ENCODE measurements around the gene STAC2. TPM values are rescaled to one million over a fixed set of nuclear protein-coding genes. Genes with fewer than 3 reads are reported as not detected.

STAC2 gene
- total RNA-seq, 2 experiments from 2014 or later: 0.03 TPM; not detected in 1

- ChIA-PET CTCF (ENCODE audit: unreplicated experiment) (interaction anchor here (0.6 to 5.2 kb wide), 6 partner anchors 8 to 83 kb away, joined by 3 to 45 read pairs (median 6); no protein-coding TSS in a partner anchor), POLR2A (interaction anchor here (0.6 to 4.0 kb wide), 3 partner anchors 28 to 206 kb away, joined by 3 to 23 read pairs (median 3); partner anchors contain the start of gene RPL19)
- Histone ChIP-seq H3K27ac (ENCODE audit: low read depth, low read length, poor library complexity, severe bottlenecking) (no peak overlapping the region), H3K9me2 (ENCODE audit: insufficient read depth, low read length) (no peaks in the 10 kb centered on the region), H3K9me3 (ENCODE audit: low read length) (no peaks in the 10 kb centered on the region), H3K4me2 (ENCODE audit: low read length) (no peak overlapping the region), H4K20me1 (ENCODE audit: insufficient read depth, low read length) (no peaks in the 10 kb centered on the region), H3K4me1 (ENCODE audit: insufficient read depth, low read length, poor library complexity, severe bottlenecking) (peaks cover 70% of the 10 kb centered on the region), H2AFZ (ENCODE audit: low read length) (no peak overlapping the region), H3K79me2 (ENCODE audit: insufficient read depth, low read depth, low read length) (no peaks in the 10 kb centered on the region), H3K36me3 (ENCODE audit: insufficient read depth, low read length) (no peaks in the 10 kb centered on the region), H3K4me3 (ENCODE audit: low read depth, low read length, poor library complexity, severe bottlenecking) (no peak overlapping the region)
- intact Hi-C loops (cut with micrococcal nuclease; ENCODE audit: unreplicated experiment): no loop called here
- DNase-seq (ENCODE audit: low spot score): no peak
- BruUV-seq (replicated peaks): no TSS peak
- TF ChIP-seq EZH2phosphoT487 (IDR thresholded peaks at IDR 0.05; ENCODE audit: borderline replicate concordance, low read depth, low read length) (no peak), CTCF (conservative IDR thresholded peaks at IDR 0.05; ENCODE audit: low read length) (no peak)
Observed at GRCh38 chr17:39236450-39236927, 10.7 kb upstream of the STAC2 start.

GRCh38 chr17:39235555-39236449 is 10.1 kb upstream of the STAC2 start:
- BruUV-seq (replicated peaks): no TSS peak
- H3K4me1 ChIP-seq (ENCODE audit: insufficient read depth, low read length, poor library complexity, severe bottlenecking): peaks cover 67% of the 10 kb centered on the region
- intact Hi-C loops (cut with micrococcal nuclease; ENCODE audit: unreplicated experiment): loop anchor here (1.0 kb wide), 1 partner anchor 8 kb away; no protein-coding TSS in a partner anchor

More at GRCh38 chr17:39235555-39236449, 10.1 kb upstream of the STAC2 start:
- Histone ChIP-seq H3K9me3 (ENCODE audit: low read length) (no peaks in the 10 kb centered on the region), H3K9me2 (ENCODE audit: insufficient read depth, low read length) (no peaks in the 10 kb centered on the region), H3K4me3 (ENCODE audit: low read depth, low read length, poor library complexity, severe bottlenecking) (no peak overlapping the region), H3K27ac (ENCODE audit: low read depth, low read length, poor library complexity, severe bottlenecking) (no peak overlapping the region), H4K20me1 (ENCODE audit: insufficient read depth, low read length) (no peaks in the 10 kb centered on the region), H3K79me2 (ENCODE audit: insufficient read depth, low read depth, low read length) (no peaks in the 10 kb centered on the region), H2AFZ (ENCODE audit: low read length) (peak overlapping the region; percentile 15; the same call in 1 of the 2 replicates), H3K36me3 (ENCODE audit: insufficient read depth, low read length) (no peaks in the 10 kb centered on the region), H3K4me2 (ENCODE audit: low read length) (peak overlapping the region; percentile 28; the same call in 1 of the 2 replicates)
- CTCF ChIA-PET (ENCODE audit: unreplicated experiment): interaction anchor here (0.6 to 5.2 kb wide), 5 partner anchors 8 to 82 kb away, joined by 3 to 45 read pairs (median 6); no protein-coding TSS in a partner anchor
- POLR2A ChIA-PET: interaction anchor here (0.6 to 4.0 kb wide), 3 partner anchors 27 to 206 kb away, joined by 3 to 23 read pairs (median 4); no protein-coding TSS in a partner anchor
- TF ChIP-seq CTCF (conservative IDR thresholded peaks at IDR 0.05; ENCODE audit: low read length) (peak; percentile 99), EZH2phosphoT487 (IDR thresholded peaks at IDR 0.05; ENCODE audit: borderline replicate concordance, low read depth, low read length) (no peak)
- DNase-seq (ENCODE audit: low spot score): peak; percentile 86

Data from OCI-LY7 (cell line).